CD1c-positive myeloid dendritic cell (primary cell): Measurements from ENCODE around the gene STUB1.

Experiments used
- DNase-seq: peaks from one replicate; pipeline ENCODE4 v3.0.0-alpha.2; 2016; ENCODE audit errors: extremely low spot score

STUB1 gene

GRCh38 chr16:711548-712320, 31.5 kb downstream of the STUB1 start:
- DNase-seq, result peak; percentile 83

DNA sequence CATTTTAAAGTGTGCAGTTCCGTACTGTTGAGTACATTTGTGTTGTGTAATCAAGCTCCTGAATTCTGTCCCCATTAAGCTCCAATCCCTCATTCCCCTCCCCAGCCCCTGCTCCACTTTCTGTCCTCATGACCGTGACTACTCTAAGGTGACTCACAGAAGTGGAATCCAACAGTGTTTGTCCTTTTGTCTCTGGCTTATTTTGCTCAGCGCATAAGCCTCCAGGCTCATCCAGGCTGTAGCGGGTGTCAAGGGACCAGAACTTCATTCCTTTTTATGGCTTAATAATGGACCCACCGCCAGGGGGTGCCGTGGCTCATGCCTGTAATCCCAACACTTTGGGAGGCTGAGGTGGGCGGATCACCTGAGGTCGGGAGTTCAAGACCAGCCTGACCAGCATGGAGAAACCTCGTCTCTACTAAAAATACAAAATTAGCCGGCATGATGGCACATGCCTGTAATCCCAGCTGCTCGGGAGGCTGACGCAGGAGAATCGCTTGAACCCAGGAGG, 32.6 kb downstream of the STUB1 start:
- peak; percentile 61 for DNase-seq

- no peak for DNase-seq
Measured at GRCh38 chr16:714079-714478, 33.9 kb downstream of the STUB1 start.

- peak; percentile 94 for DNase-seq
Measured at GRCh38 chr16:714558-715476, 34.6 kb downstream of the STUB1 start, which contains the start of gene METRN. METRN (plus strand) TSS chr16:715118; CDS start chr16:715290, 172 bp downstream.

DNA sequence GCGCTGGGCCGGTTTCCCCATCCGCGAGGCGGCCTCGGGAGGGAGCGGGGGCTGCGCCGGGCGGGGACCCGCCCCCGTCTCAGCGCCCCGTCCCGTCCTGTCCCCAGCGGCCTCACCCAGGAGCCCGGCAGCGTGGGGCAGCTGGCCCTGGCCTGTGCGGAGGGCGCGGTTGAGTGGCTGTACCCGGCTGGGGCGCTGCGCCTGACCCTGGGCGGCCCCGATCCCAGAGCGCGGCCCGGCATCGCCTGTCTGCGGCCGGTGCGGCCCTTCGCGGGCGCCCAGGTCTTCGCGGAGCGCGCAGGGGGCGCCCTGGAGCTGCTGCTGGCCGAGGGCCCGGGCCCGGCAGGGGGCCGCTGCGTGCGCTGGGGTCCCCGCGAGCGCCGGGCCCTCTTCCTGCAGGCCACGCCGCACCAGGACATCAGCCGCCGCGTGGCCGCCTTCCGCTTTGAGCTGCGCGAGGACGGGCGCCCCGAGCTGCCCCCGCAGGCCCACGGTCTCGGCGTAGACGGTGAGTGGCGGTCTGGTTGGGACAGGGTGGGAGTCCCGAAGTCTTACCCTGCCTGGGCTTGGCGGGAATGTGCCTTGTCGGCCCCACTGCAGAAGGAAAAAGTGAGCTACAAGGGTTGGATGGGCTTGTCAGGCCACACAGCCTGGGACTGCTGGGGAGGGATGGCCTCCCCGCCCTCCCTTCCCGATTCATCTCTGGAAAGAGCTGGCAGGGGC, 35.4 kb downstream of the STUB1 start:
- DNase-seq, result peak; percentile 19

DNA sequence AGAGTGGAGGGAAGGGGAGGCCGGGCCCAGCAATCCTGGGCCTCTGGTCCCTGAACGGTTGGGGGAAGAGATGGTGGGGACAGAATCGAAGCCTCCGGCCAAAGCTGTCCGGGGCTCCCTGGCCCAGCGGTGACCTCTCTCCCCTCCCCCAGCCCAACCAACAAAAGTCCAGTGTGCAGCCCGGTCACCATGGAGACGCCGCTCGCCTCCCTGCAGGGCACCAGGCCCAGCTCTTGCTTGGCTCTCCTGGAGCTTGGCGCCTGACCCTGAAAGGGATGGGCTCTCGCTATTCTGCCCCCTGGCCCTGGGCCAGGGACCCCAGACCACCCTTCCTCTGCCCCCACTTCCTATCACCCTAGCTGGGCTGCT, 36.0 kb downstream of the STUB1 start:
- no peak for DNase-seq

DNA sequence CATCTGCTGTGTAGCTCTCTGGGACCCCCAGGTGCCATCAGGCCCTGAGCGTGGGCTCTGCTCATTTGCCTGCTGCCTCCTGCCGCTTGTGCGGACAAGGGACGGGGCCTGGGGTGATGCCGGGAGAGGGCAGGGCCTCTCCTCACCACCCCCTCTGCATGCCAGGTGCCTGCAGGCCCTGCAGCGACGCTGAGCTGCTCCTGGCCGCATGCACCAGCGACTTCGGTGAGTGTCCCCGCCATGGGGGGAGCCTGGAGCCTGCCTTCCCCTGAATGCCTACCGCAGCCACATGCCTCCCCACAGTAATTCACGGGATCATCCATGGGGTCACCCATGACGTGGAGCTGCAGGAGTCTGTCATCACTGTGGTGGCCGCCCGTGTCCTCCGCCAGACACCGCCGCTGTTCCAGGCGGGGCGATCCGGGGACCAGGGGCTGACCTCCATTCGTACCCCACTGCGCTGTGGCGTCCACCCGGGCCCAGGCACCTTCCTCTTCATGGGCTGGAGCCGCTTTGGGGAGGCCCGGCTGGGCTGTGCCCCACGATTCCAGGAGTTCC, 36.6 kb downstream of the STUB1 start:
- no peak for DNase-seq

DNA sequence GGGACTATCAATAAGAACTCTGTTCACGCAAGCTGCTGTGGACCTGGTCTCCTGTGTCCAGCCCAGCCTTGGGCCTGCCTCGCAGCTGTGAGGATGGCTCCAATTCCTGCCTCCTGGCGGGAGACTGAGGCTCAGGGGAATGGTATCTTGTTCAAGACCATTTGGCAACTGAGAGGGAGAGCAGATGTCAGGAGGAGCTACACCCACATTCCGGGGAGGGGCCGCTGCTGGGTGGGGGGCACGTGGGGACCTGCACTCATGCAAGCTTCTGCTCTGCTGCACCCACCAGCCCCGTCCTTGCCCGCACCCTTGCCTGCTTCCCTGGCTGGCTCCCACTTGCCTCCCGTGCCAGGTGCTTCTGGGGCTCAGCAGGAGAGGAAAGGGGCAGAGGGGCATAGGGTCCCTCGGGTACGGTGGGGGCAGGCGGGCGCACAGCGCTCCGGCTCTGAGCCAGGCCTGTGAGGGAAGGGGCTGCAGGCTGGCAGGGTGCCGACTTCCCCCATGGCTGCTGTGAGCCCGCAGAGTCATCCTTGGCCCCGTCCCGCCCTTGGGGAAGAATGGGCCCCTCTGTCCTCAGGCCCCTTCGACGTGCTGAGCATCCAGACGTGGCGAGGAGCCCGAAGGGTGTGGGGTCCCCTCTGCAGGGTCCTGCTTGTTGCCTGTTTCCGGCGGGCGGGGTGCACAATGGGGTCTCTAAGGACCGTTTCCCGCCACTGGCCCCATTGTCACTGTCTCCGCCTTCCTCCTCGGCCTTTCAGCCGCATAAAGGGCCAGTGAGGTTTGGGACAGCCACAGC, 37.4 kb downstream of the STUB1 start:
- DNase-seq, result no peak

DNA sequence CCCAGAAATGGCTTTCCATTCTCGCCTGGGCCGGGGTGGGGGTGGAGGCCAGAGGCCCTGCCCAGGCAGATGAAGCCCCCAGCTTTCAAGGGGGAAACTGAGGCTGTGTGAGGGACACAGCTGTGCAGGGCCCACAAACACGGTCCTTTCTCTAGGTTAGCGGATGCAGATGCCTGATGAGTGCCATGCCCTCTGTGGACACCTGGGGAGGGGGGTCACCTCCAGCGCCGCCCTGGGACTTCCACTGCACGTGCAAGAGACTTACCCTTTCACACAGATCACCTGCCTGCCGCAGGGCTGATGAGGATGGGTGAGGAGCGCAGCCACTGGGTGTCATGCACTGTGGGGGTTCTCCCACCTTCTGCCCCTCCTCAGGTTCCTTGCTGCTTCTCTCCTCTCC, 38.2 kb downstream of the STUB1 start:
- no peak for DNase-seq

DNA sequence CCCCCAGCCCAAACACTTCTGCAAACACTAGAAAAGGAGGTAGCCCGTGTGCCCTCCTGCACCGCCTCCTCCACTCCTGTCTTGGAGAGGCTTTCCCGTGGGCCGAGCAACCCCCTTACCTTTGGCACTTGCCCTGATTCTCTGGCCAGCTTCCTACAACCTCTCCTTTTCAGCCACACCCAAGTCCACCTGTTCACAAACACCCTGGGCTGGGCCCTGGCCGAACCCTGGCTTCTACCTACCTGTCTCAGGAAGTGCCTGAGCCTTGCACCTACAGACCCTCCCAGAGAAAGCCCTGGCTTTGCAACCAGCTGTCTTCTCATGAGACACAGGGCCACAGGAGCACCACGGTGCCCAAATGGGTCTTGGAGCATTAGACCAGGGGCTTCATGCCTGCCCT, 38.7 kb downstream of the STUB1 start:
- no peak for DNase-seq

DNA sequence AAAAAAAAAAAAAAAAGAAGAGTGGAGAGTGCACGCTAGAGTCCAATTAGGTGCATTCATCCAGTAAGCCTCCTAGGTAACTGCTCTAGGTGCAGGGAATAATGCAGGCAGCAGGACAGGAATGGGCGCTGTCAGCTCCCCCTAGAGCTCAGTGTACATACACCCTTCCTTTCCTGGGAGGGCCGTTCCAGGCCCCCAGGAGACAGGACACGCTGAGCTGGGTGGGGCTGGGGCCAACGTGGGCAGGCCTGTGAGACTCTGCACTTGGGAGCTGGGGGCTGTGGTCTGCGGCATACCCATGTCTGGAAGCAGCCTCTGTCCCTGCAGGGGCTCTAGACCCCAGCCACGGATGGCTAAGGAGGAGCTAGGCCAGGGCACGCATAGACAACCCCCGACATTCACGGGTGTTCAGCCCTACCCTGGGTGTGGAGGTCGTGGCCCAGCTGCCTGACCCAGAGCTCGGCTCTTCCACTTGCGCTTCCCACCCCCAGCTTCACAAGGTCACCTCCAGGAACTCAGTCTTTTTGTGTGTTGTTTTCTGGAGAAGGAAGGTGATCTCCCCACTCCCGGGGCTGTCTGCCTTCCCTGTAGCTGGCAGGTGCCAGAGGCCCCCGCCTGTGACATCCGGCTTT, 39.7 kb downstream of the STUB1 start:
- DNase-seq, result no peak

DNA sequence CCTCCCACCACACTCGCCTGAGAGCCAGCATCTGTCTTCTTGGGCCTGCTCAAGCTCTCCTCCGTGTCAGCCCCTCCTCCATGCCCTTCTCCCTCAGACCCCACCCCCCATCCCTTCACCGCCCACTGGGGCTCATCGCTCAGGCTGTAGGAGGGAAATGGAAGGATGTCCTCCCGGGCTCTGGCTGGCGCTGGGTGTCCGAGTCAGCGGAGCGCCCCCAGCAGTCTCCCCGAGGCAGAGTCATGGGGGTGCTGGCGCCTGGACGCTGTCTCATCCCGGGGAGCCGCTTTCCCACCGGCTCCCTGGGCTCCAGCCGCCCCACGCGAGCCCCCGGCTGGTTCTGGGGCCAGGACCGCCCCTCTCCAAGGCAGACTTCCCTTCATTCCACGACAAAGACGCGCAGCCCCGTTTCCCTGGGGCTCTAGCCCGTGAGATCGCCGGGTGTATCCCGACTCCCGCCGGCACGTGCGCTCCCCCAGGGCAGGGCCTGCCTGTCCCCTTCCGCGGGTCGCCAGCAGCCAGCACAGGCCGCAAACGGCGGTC, 40.3 kb downstream of the STUB1 start:
- peak; percentile 45 for DNase-seq

DNA sequence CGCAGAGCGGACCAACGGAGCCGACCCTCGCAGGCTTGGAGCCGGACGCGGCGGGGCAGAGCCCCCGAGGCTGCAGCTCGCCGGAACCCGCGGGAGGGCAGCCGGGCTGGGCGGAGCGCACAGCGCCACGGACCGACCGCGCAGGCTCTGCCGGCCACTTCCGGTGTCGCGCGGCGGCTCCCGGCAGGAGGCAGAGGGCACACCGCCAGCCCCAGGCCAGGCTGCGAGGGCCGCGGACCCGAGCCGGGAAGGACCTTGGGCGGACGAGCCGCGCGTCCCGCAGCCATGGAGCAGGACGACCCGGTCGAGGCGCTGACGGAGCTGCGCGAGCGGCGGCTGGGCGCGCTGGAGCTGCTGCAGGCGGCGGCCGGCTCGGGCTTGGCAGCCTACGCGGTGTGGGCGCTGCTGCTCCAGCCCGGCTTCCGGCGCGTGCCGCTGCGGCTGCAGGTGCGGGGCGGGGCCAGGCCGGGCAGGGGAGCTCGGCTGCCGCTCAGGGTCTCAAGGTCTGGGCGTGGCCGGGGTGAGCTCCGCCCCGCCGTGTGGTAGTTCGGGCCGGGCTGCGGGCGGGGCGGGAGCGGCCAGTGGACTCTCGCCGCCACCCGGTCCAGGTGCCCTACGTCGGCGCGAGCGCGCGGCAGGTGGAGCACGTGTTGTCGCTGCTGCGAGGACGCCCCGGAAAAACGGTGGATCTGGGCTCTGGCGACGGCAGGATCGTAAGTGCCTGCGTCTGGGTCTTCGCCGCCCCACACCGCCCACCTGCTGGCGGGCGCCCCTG, 41.0 kb downstream of the STUB1 start, which contains the start of gene ANTKMT:
Gene ANTKMT (plus strand): TSS at position 157 of the 775 bp plus-strand sequence. CDS start 129 bp downstream, at position 286.
- DNase-seq, result peak; percentile 76

DNA sequence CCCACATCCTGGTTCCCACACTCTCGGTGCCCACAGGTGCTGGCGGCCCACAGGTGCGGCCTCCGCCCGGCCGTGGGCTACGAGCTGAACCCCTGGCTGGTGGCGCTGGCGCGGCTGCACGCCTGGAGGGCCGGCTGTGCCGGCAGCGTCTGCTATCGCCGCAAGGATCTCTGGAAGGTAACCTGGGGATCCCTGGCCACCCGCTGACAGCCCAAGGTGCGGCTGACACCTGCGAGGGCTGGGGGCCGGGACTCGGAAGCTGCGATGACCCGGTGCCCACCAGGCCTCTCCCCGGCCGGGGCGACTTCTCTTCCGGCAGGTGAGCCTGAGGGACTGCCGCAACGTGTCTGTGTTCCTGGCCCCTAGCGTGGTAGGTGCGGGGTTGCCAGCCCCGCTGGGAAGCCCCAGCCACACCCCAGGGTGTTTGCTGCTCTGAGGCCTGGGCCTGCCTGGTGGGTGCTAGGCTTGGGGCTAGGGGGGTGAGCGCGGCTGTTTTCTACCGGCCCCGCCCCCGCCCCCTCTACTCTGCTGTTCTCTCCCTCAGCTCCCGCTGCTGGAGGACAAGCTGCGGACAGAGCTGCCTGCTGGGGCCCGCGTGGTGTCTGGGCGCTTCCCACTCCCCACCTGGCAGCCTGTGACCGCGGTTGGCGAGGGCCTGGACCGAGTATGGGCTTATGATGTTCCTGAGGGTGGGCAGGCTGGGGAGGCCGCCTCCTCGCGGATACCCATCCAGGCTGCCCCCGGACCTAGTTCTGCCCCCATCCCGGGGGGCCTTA, 41.7 kb downstream of the STUB1 start:
- DNase-seq, result no peak

- DNase-seq, result no peak
Measured at GRCh38 chr16:722835-723633, 42.8 kb downstream of the STUB1 start.

DNA sequence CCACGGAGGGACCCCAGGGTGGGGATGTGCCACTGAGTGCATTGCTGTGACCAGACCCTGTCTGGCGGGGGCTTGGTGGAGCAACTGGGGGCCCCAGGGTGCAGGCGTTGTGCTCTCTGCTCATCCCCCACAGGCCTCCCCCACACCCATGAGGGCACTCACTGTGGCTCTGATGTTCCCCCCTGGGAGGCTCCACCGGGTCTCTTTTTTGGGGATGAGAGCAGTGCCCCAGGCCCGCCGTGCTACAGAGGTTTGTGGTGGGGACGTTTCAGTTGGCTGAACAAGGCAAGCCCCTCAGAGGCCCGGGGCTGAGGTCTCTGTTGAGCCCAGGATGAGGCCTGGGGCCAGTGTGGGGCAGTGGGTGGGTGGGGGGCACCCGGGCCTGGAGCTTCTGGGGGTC, 43.5 kb downstream of the STUB1 start:
- no peak for DNase-seq
